ENCODE measurements around the gene SPHK1.
"Not testable (repeated sequence)": the region's sequence is repeated elsewhere in the genome, so short reads cannot be mapped to it uniquely, and the experiment has no call there.

The SPHK1 gene
- total RNA-seq: 1.1 to 6.9 (median 1.4) reads per million in 4 donors

- peak in 3 of 5 donors; percentile 27 to 67 (median 44) for DNase-seq
Observed at GRCh38 chr17:76384222-76384986, at the start of gene SPHK1. TSS of gene SPHK1 (plus strand) at chr17:76384609. CDS start at chr17:76385645, 1,036 bp downstream.

GRCh38 chr17:76335716-76336381, 48.6 kb upstream of the SPHK1 start:
- DNase-seq: no peak

GRCh38 chr17:76336756-76337412, 47.5 kb upstream of the SPHK1 start:
- DNase-seq: no peak

- no peak for DNase-seq
Observed at GRCh38 chr17:76337413-76337777, 47.0 kb upstream of the SPHK1 start.

- DNase-seq: no peak
Observed at GRCh38 chr17:76341301-76341700, 43.1 kb upstream of the SPHK1 start.

GRCh38 chr17:76343106-76343505, 41.3 kb upstream of the SPHK1 start:
- no peak for DNase-seq

- DNase-seq: no peak
Observed at GRCh38 chr17:76345377-76345974, 38.9 kb upstream of the SPHK1 start.

- not testable (repeated sequence) for DNase-seq
Observed at GRCh38 chr17:76346936-76347335, 37.5 kb upstream of the SPHK1 start.

GRCh38 chr17:76350463-76350862, 33.9 kb upstream of the SPHK1 start:
- DNase-seq: no peak

GRCh38 chr17:76351526-76352071, 32.8 kb upstream of the SPHK1 start:
- no peak for DNase-seq

- peak in 3 of 5 donors; percentile 3 to 14 (median 12) for DNase-seq
Observed at GRCh38 chr17:76353004-76353598, 31.3 kb upstream of the SPHK1 start.

- peak; percentile 44 to 92 (median 66) for DNase-seq
Observed at GRCh38 chr17:76353599-76354316, 30.7 kb upstream of the SPHK1 start, which contains the start of gene PRPSAP1. TSS of gene PRPSAP1 (minus strand) at chr17:76353916. CDS start at chr17:76353703, 213 bp downstream.

- no peak for DNase-seq
Observed at GRCh38 chr17:76354317-76354729, 30.1 kb upstream of the SPHK1 start.

GRCh38 chr17:76354747-76355310, 29.6 kb upstream of the SPHK1 start:
- DNase-seq: peak in 1 of 5 donors; percentile 12

GRCh38 chr17:76356803-76357456, 27.5 kb upstream of the SPHK1 start:
- DNase-seq: no peak

- no peak for DNase-seq
Observed at GRCh38 chr17:76357597-76358158, 26.7 kb upstream of the SPHK1 start.

GRCh38 chr17:76359375-76359774, 25.0 kb upstream of the SPHK1 start:
- no peak for DNase-seq

- not testable (repeated sequence) for DNase-seq
Observed at GRCh38 chr17:76359776-76360175, 24.6 kb upstream of the SPHK1 start.

- DNase-seq: no peak
Observed at GRCh38 chr17:76360461-76360860, 23.9 kb upstream of the SPHK1 start.

GRCh38 chr17:76363107-76363842, 21.1 kb upstream of the SPHK1 start:
- no peak for DNase-seq

Measured in T-helper 1 cell (primary cell).